Calu3 (cell line): Measurements from ENCODE around the gene CALR. TPM values are rescaled to one million over a fixed set of nuclear protein-coding genes. Genes with fewer than 3 reads are reported as not detected.

ENCODE experiments used
- BruUV-seq: library from RNA; stranded (reverse); fragments of 400-500 nt; replicated peaks from 2 replicates; lab custom pipeline; 2021; lab: Mats Ljungman, UMichigan
- CTCF ChIA-PET: fragments of 300-600 bp; sonication (Branson Sonifier 250); formaldehyde crosslinking; loops from one replicate; lab custom pipeline; 2022; ENCODE audit warnings: antibody characterized with exemption; lab: Charles Lee
- DNase-seq: peaks from one replicate; pipeline ENCODE4 v3.0.0; 2022
- H3K27ac Mint-ChIP-seq: one replicate; pipeline ENCODE4 v1.8.0; 2022; ENCODE audit warnings: mixed read lengths; ENCODE audit not compliant: unreplicated experiment
- H3K27me3 Mint-ChIP-seq: one replicate; pipeline ENCODE4 v1.8.0; 2022; ENCODE audit warnings: mixed read lengths; ENCODE audit not compliant: unreplicated experiment
- H3K36me3 Mint-ChIP-seq: one replicate; pipeline ENCODE4 v1.8.0; 2022; ENCODE audit warnings: mild to moderate bottlenecking, moderate library complexity, mixed read lengths; ENCODE audit not compliant: insufficient read depth, unreplicated experiment
- H3K4me1 Mint-ChIP-seq: one replicate; pipeline ENCODE4 v1.8.0; 2022; ENCODE audit warnings: mild to moderate bottlenecking, low read depth, mixed read lengths; ENCODE audit not compliant: unreplicated experiment
- H3K4me3 Mint-ChIP-seq: one replicate; pipeline ENCODE4 v1.8.0; 2022; ENCODE audit warnings: mild to moderate bottlenecking, low read depth, moderate library complexity, mixed read lengths; ENCODE audit not compliant: unreplicated experiment
- H3K9me3 Mint-ChIP-seq: one replicate; pipeline ENCODE4 v1.8.0; 2022; ENCODE audit warnings: low read depth, mixed read lengths; ENCODE audit not compliant: unreplicated experiment
- CTCF ChIP-seq: fragments of 200-600 bp; IDR thresholded peaks from one replicate; pipeline ENCODE4 v1.8.0; 2022; ENCODE audit warnings: antibody characterized with exemption; ENCODE audit not compliant: unreplicated experiment
- intact Hi-C: fragments of 100-400 bp; cut with micrococcal nuclease; formaldehyde crosslinking; loops from one replicate; pipeline ENCODE4 v1.10.0; 2022; ENCODE audit not compliant: unreplicated experiment
- total RNA-seq: library from RNA; stranded (reverse); gene quantifications from 2 replicates; pipeline ENCODE4 v1.2.3, GENCODE V29; 2022

The CALR gene
- total RNA-seq, 1 experiment from 2014 or later, result 680 TPM

DNA sequence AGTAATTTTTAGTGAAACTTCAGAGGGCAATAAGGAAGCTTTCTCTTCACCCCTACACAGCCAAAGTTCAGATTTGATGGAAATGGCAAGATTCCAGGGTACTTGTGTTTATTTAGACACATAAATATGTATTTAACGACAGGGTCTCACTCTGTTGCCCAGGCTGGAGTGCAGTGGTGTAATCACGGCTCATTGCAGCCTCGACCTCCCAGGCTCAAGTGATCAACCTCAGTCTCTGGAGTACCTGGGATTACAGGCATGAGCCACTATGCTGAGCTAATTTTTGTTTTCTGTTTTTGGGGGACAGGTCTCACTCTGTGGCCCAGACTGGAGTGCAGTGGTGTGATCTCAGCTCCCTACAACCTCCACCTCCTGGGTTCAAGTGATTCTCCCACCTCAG lies 17.4 kb upstream of the CALR start:
- no peak for TF ChIP-seq CTCF
- CTCF ChIA-PET, result no interaction called here
- Mint-ChIP-seq H3K4me1 (no peaks in the 10 kb centered on the region), H3K9me3 (no peaks in the 10 kb centered on the region), H3K36me3 (peaks cover 69% of the 10 kb centered on the region), H3K4me3 (no peak overlapping the region), H3K27me3 (no peaks in the 10 kb centered on the region), H3K27ac (no peak overlapping the region)
- no TSS peak for BruUV-seq
- DNase-seq, result no peak
- intact Hi-C loops, result no loop called here

DNA sequence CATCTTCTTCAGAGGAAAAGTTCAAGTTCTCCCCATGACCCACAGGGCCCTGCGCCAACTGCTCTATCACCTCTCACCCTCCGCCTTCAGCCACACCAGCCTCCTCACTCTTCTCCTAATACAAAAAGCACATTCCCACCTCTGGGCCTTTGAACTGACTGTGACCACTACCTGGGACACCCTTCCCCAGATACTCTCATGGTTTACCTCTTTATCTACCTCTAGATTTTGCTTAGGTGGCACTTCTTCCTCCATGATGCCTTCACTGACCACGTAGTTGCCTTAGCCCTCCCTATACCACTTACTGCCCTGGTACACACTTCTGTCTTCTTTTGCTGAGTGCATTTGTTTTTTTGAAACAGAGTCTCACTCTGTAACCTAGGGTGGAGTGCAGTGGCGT lies 15.4 kb upstream of the CALR start:
- H3K4me3 Mint-ChIP-seq, result no peak overlapping the region
- intact Hi-C loops, result no loop called here
- H3K36me3 Mint-ChIP-seq, result peaks cover 76% of the 10 kb centered on the region
- no peak for TF ChIP-seq CTCF
- H3K4me1 Mint-ChIP-seq, result no peaks in the 10 kb centered on the region
- no peak overlapping the region for H3K27ac Mint-ChIP-seq
- DNase-seq, result no peak
- H3K9me3 Mint-ChIP-seq, result no peaks in the 10 kb centered on the region
- CTCF ChIA-PET, result no interaction called here
- no peaks in the 10 kb centered on the region for H3K27me3 Mint-ChIP-seq
- no TSS peak for BruUV-seq

DNA sequence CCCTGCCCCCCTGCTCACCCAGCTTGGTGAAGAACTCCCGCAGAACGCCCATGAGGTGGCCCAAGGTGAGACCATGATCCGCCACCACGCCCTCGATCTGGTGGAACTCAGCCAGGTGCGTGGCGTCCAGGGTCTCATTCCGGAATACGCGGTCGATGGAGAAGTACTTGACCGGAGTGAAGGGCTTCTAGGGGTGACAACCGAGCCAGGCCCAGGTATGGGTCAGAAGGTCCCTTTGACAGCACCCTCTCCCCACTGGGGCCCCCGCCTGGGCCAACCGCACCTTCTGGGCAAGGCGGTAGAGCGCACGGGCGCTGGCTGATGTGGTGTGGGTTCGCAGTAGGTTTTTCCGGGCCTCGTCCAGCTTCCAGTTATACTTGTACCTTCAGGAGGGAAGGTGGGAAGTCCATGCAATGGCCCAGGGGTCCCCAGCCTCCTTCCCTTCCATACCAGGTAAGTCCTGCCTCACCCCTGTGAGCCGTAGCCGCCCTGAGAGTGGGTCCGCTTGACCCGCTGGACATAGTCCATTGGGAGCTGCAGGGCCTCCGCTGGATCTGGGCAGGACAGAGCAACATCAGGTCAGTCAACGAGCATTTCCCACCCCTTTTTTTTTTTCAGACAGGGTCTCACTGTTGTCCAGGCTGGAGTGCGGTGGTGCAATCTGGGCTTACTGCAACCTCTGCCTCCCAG lies 13.6 kb upstream of the CALR start:
- CTCF ChIA-PET, result no interaction called here
- peaks cover 77% of the 10 kb centered on the region for H3K36me3 Mint-ChIP-seq
- H3K4me3 Mint-ChIP-seq, result no peak overlapping the region
- no peak overlapping the region for H3K27ac Mint-ChIP-seq
- DNase-seq, result no peak
- TF ChIP-seq CTCF, result no peak
- BruUV-seq, result no TSS peak
- no peaks in the 10 kb centered on the region for H3K27me3 Mint-ChIP-seq
- no peaks in the 10 kb centered on the region for H3K4me1 Mint-ChIP-seq
- intact Hi-C loops, result no loop called here
- no peaks in the 10 kb centered on the region for H3K9me3 Mint-ChIP-seq

GRCh38 chr19:12930002-12930645 lies 8.3 kb upstream of the CALR start:
- intact Hi-C loops, result no loop called here
- peaks cover 59% of the 10 kb centered on the region for H3K36me3 Mint-ChIP-seq
- H3K4me1 Mint-ChIP-seq, result peaks cover 9% of the 10 kb centered on the region
- BruUV-seq, result no TSS peak
- no peak overlapping the region for H3K4me3 Mint-ChIP-seq
- H3K27me3 Mint-ChIP-seq, result no peaks in the 10 kb centered on the region
- H3K27ac Mint-ChIP-seq, result no peak overlapping the region
- no peak for DNase-seq
- CTCF ChIA-PET, result no interaction called here
- H3K9me3 Mint-ChIP-seq, result no peaks in the 10 kb centered on the region
- TF ChIP-seq CTCF, result no peak
